ENCODE results near the gene DPF3. TPM values are rescaled to one million over a fixed set of nuclear protein-coding genes. Genes with fewer than 3 reads are reported as not detected.

Gene DPF3
- total RNA-seq, 1 donor from 2014 or later: 3.0 TPM

- H3K27ac Mint-ChIP-seq (ENCODE audit: unreplicated experiment): no peak overlapping the region
- no peak for DNase-seq (ENCODE audit: low spot score)
- H3K27me3 Mint-ChIP-seq (ENCODE audit: unreplicated experiment): no peaks in the 10 kb centered on the region
- H3K36me3 Mint-ChIP-seq (ENCODE audit: low read depth, unreplicated experiment): no peaks in the 10 kb centered on the region
- H3K9me3 Mint-ChIP-seq (ENCODE audit: unreplicated experiment): no peaks in the 10 kb centered on the region
- no peak for TF ChIP-seq CTCF (IDR thresholded peaks at IDR 0.05; ENCODE audit: unreplicated experiment)
- H3K4me1 Mint-ChIP-seq (ENCODE audit: unreplicated experiment): no peaks in the 10 kb centered on the region
- no peak overlapping the region for H3K4me3 Mint-ChIP-seq (ENCODE audit: unreplicated experiment)
Measured at GRCh38 chr14:72653026-72653425, 240.9 kb downstream of the DPF3 start.

GRCh38 chr14:72652179-72652578, 241.7 kb downstream of the DPF3 start:
- Mint-ChIP-seq H3K36me3 (ENCODE audit: low read depth, unreplicated experiment) (no peaks in the 10 kb centered on the region), H3K9me3 (ENCODE audit: unreplicated experiment) (no peaks in the 10 kb centered on the region), H3K27ac (ENCODE audit: unreplicated experiment) (no peak overlapping the region), H3K27me3 (ENCODE audit: unreplicated experiment) (no peaks in the 10 kb centered on the region), H3K4me1 (ENCODE audit: unreplicated experiment) (no peaks in the 10 kb centered on the region), H3K4me3 (ENCODE audit: unreplicated experiment) (no peak overlapping the region)
- no peak for TF ChIP-seq CTCF (IDR thresholded peaks at IDR 0.05; ENCODE audit: unreplicated experiment)
- DNase-seq (ENCODE audit: low spot score): no peak

GRCh38 chr14:72651714-72652113, 242.2 kb downstream of the DPF3 start:
- no peak for DNase-seq (ENCODE audit: low spot score)
- H3K4me3 Mint-ChIP-seq (ENCODE audit: unreplicated experiment): no peak overlapping the region
- no peak overlapping the region for H3K27ac Mint-ChIP-seq (ENCODE audit: unreplicated experiment)
- TF ChIP-seq CTCF (IDR thresholded peaks at IDR 0.05; ENCODE audit: unreplicated experiment): no peak
- H3K9me3 Mint-ChIP-seq (ENCODE audit: unreplicated experiment): no peaks in the 10 kb centered on the region
- no peaks in the 10 kb centered on the region for H3K27me3 Mint-ChIP-seq (ENCODE audit: unreplicated experiment)
- H3K4me1 Mint-ChIP-seq (ENCODE audit: unreplicated experiment): no peaks in the 10 kb centered on the region
- no peaks in the 10 kb centered on the region for H3K36me3 Mint-ChIP-seq (ENCODE audit: low read depth, unreplicated experiment)

GRCh38 chr14:72651081-72651480, 242.8 kb downstream of the DPF3 start:
- no peak for TF ChIP-seq CTCF (IDR thresholded peaks at IDR 0.05; ENCODE audit: unreplicated experiment)
- Mint-ChIP-seq H3K4me3 (ENCODE audit: unreplicated experiment) (no peak overlapping the region), H3K27me3 (ENCODE audit: unreplicated experiment) (no peaks in the 10 kb centered on the region), H3K36me3 (ENCODE audit: low read depth, unreplicated experiment) (no peaks in the 10 kb centered on the region), H3K9me3 (ENCODE audit: unreplicated experiment) (no peaks in the 10 kb centered on the region), H3K4me1 (ENCODE audit: unreplicated experiment) (no peaks in the 10 kb centered on the region), H3K27ac (ENCODE audit: unreplicated experiment) (no peak overlapping the region)
- no peak for DNase-seq (ENCODE audit: low spot score)

- Mint-ChIP-seq H3K4me1 (ENCODE audit: unreplicated experiment) (no peaks in the 10 kb centered on the region), H3K27me3 (ENCODE audit: unreplicated experiment) (no peaks in the 10 kb centered on the region), H3K36me3 (ENCODE audit: low read depth, unreplicated experiment) (no peaks in the 10 kb centered on the region), H3K4me3 (ENCODE audit: unreplicated experiment) (no peak overlapping the region), H3K27ac (ENCODE audit: unreplicated experiment) (no peak overlapping the region), H3K9me3 (ENCODE audit: unreplicated experiment) (no peaks in the 10 kb centered on the region)
- no peak for TF ChIP-seq CTCF (IDR thresholded peaks at IDR 0.05; ENCODE audit: unreplicated experiment)
- DNase-seq (ENCODE audit: low spot score): no peak
Measured at GRCh38 chr14:72649603-72650227, 244.2 kb downstream of the DPF3 start.

Measured in endothelial cell (in vitro differentiated cells).